ACC112 (cell line): Measurements from ENCODE around the gene COL11A1.
"Not testable (repeated sequence)": the region's sequence is repeated elsewhere in the genome, so short reads cannot be mapped to it uniquely, and the experiment has no call there.

Experiments used
- H2AFZ ChIP-seq: fragments of 200-600 bp; sonication (generic); one replicate; pipeline ENCODE4 v1.6.0; 2017; ENCODE audit warnings: antibody characterized with exemption, low read length; ENCODE audit not compliant: unreplicated experiment
- H3K27ac ChIP-seq: fragments of 200-600 bp; sonication (generic); 2 replicates; pipeline ENCODE4 v1.5.1; 2014; ENCODE audit warnings: low read depth, mild to moderate bottlenecking, antibody characterized with exemption, low read length, moderate library complexity
- H3K27me3 ChIP-seq: fragments of 200-600 bp; sonication (generic); 2 replicates; pipeline ENCODE4 v1.6.1; 2014; ENCODE audit warnings: mild to moderate bottlenecking, antibody characterized with exemption, low read length, moderate library complexity, mixed read lengths; ENCODE audit not compliant: insufficient read depth
- H3K36me3 ChIP-seq: fragments of 200-600 bp; sonication (generic); 2 replicates; pipeline ENCODE4 v1.6.1; 2016; ENCODE audit warnings: mild to moderate bottlenecking, antibody characterized with exemption, low read length, moderate library complexity, mixed read lengths; ENCODE audit not compliant: insufficient read depth
- H3K4me1 ChIP-seq: fragments of 200-600 bp; sonication (generic); one replicate; pipeline ENCODE4 v1.6.1; 2016; ENCODE audit warnings: low read length, mixed read lengths; ENCODE audit not compliant: insufficient read depth, unreplicated experiment, control insufficient read depth
- H3K4me3 ChIP-seq: fragments of 200-600 bp; sonication (generic); 2 replicates; pipeline ENCODE4 v1.5.1; 2014; ENCODE audit warnings: mild to moderate bottlenecking, low read depth, low read length
- H3K79me2 ChIP-seq: fragments of 200-600 bp; sonication (generic); one replicate; pipeline ENCODE4 v1.6.0; 2016; ENCODE audit warnings: low read length; ENCODE audit not compliant: control insufficient read depth, unreplicated experiment, insufficient read depth

COL11A1 gene

DNA sequence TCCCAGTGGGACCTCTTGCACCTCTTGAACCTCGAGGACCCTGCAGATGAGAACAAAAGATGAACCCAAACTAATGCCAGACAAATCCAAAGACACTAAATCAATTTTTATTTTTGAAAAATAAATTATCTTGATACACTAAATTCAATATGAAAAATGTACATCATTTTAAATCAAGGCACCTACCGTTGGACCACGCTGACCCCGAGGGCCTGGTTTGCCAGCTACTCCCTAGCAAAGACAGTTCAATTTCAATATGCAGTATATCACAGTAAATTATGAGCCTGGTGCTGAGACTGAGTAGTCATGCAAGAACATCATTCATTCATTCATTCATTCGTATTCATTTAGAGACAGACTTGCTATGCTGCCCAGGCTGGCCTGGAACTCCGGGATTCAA is 129.4 kb downstream of the COL11A1 start:
- Histone ChIP-seq H3K36me3 (no peaks in the 10 kb centered on the region), H3K79me2 (no peaks in the 10 kb centered on the region), H3K4me1 (no peaks in the 10 kb centered on the region), H3K27me3 (no peaks in the 10 kb centered on the region), H3K4me3 (no peak overlapping the region), H2AFZ (no peak overlapping the region), H3K27ac (no peak overlapping the region)

DNA sequence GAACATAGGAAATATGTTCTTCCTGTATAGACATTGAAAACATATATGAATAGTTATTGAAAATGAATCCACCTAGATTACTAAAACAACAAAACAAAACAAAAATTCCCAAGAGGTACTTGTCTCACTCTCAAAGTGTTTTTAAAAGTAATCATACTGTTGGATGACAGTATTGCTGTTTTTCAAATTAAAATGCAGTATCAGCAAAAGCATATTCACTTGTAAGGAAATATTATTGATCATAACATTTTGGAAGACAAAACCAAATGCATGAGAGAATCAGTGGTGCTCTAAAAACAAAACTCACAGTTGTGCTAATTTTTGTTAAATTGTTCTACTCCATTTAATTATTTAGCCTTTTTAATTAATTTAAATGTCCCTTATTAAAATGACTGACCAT is 131.0 kb downstream of the COL11A1 start:
- peak overlapping the region; percentile 23 for H2AFZ ChIP-seq
- H3K27me3 ChIP-seq: no peaks in the 10 kb centered on the region
- H3K4me3 ChIP-seq: no peak overlapping the region
- H3K79me2 ChIP-seq: no peaks in the 10 kb centered on the region
- no peaks in the 10 kb centered on the region for H3K4me1 ChIP-seq
- H3K36me3 ChIP-seq: no peaks in the 10 kb centered on the region
- no peak overlapping the region for H3K27ac ChIP-seq

DNA sequence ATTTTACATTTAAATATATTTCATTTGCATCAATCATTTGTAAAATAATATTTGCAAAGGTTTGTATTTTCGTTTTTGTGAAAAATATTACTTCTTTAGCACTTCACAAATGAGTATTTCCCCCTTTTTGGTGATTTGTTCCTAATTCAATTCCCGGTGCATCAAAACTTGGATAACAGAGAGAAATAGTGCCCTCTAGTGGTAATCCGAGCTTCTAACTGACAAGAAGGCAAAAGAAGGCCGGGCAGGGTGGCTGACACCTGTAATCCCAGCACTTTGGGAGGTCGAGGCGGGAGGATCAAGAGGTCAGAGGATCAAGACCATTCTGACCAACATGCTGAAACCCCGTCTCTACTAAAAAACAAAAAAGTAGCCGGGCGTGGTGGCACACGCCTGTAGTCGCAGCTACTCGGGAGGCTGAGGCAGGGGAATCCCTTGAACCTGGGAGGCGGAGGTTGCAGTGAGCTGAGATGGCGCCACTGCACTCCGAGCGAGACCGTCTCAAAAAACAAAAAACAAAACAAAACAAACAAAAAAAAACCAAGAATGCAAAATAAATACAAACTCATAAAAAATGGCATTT is 137.7 kb downstream of the COL11A1 start:
- H2AFZ ChIP-seq: no peak overlapping the region
- H3K4me1 ChIP-seq: no peaks in the 10 kb centered on the region
- no peaks in the 10 kb centered on the region for H3K27me3 ChIP-seq
- H3K27ac ChIP-seq: no peak overlapping the region
- no peaks in the 10 kb centered on the region for H3K79me2 ChIP-seq
- no peak overlapping the region for H3K4me3 ChIP-seq
- no peaks in the 10 kb centered on the region for H3K36me3 ChIP-seq

DNA sequence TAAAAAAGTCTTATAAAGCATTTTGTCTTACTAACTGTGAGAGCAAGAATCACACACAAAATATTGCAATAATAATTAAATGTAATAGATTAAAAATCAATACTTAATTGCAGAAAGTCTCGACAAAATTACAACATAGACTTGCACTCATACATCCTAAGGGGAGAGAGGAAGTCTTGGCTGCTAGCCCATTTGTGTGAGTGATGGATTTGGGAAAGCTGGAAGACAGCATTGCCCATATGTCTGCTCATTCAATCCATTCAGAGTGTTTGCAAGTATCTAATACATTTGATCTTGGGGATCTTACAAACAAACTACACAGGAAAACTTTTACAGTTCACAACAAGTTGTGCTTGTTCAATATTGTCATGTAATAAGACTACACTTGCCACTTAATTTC is 140.5 kb downstream of the COL11A1 start:
- H3K79me2 ChIP-seq: no peaks in the 10 kb centered on the region
- no peak overlapping the region for H3K4me3 ChIP-seq
- H2AFZ ChIP-seq: no peak overlapping the region
- no peaks in the 10 kb centered on the region for H3K36me3 ChIP-seq
- no peak overlapping the region for H3K27ac ChIP-seq
- H3K27me3 ChIP-seq: no peaks in the 10 kb centered on the region
- H3K4me1 ChIP-seq: no peaks in the 10 kb centered on the region

DNA sequence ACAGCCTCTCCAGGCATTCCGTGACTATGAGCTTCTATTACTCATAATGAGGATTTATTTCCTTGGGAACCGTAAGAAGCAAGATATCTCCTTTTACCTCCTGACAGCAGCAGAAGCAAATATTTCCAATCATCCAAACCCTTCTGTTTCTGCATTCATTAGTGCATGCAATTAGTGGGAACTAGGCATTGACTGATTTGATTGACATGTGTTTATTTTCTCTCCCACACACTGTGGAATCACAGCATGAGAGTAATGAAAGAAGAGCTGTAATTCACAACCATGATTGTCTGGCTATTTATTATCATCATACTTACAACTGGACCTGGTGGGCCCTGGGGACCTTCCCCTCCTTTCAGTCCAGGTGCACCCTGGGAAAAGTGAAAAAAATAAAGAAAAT is 146.8 kb downstream of the COL11A1 start:
- no peak overlapping the region for H3K4me3 ChIP-seq
- H3K36me3 ChIP-seq: no peaks in the 10 kb centered on the region

DNA sequence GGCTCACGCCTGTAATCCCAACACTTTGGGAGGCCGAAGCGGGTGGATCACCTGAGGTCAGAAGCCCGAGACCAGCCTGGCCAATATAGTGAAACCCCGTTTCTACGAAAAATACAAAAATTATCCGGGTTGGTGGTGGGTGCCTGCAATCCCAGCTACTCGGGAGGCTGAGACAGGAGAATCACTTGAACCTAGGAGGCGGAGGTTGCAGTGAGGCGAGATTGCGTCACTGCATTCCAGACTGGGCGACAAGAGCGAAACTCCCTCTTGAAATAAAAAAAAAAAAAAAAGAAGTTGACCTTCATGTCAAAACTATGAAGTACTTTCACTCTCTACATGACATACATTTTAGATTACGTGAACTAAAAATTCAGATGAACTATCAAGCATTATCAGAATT is 153.7 kb downstream of the COL11A1 start:
- H3K4me1 ChIP-seq: no peaks in the 10 kb centered on the region
- H3K79me2 ChIP-seq: no peaks in the 10 kb centered on the region
- no peak overlapping the region for H3K27ac ChIP-seq
- H2AFZ ChIP-seq: no peak overlapping the region
- H3K27me3 ChIP-seq: no peaks in the 10 kb centered on the region
- no peak overlapping the region for H3K4me3 ChIP-seq
- H3K36me3 ChIP-seq: no peaks in the 10 kb centered on the region

More for the DNA sequence above, 146.8 kb downstream of the COL11A1 start:
- Histone ChIP-seq H3K27ac (no peak overlapping the region), H3K4me1 (no peaks in the 10 kb centered on the region), H3K27me3 (no peaks in the 10 kb centered on the region), H3K79me2 (no peaks in the 10 kb centered on the region), H2AFZ (no peak overlapping the region)

DNA sequence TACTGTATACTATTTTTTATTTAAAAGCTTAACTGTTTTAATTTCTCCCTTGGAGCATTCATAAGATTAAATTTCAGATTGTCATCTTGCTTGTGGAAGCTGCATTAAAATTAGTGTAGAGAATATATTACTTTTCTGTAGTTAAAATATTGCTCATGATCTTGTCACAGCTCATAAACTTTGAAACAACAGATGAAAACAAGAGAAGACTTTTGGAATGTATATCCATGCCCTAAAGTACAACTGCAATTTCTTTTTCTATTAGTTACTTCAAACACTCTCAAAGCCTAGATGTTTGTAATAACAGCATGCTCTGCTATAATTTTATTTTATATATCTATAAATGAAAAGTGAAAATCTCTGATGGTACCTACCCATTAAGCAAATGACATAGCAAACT is 155.9 kb downstream of the COL11A1 start:
- Histone ChIP-seq H3K4me3 (no peak overlapping the region), H3K27ac (no peak overlapping the region), H3K79me2 (no peaks in the 10 kb centered on the region), H3K27me3 (no peaks in the 10 kb centered on the region), H2AFZ (no peak overlapping the region), H3K4me1 (no peaks in the 10 kb centered on the region), H3K36me3 (no peaks in the 10 kb centered on the region)

DNA sequence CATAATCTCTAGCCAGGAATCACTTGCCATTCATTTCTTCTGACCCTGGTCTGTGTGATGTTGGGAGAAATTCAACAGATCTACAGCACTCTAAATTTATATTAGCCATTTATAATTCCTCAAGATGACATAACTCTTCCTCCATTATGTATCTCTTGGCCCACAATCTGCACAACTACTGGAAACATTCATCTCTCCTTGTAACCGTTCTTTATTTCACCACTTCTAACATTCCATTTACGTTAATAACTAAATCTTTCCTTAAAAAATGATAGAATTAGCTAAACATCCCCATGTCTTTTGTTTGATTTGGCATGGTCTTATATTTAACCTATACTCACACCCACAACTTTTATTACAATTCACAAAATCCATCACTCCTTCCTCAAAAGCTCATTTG is 166.0 kb downstream of the COL11A1 start:
- Histone ChIP-seq H3K27me3 (no peaks in the 10 kb centered on the region), H3K27ac (peak overlapping the region; percentile 56), H3K36me3 (no peaks in the 10 kb centered on the region), H2AFZ (peak overlapping the region; percentile 36), H3K79me2 (no peaks in the 10 kb centered on the region), H3K4me1 (peaks cover 18% of the 10 kb centered on the region), H3K4me3 (no peak overlapping the region)

DNA sequence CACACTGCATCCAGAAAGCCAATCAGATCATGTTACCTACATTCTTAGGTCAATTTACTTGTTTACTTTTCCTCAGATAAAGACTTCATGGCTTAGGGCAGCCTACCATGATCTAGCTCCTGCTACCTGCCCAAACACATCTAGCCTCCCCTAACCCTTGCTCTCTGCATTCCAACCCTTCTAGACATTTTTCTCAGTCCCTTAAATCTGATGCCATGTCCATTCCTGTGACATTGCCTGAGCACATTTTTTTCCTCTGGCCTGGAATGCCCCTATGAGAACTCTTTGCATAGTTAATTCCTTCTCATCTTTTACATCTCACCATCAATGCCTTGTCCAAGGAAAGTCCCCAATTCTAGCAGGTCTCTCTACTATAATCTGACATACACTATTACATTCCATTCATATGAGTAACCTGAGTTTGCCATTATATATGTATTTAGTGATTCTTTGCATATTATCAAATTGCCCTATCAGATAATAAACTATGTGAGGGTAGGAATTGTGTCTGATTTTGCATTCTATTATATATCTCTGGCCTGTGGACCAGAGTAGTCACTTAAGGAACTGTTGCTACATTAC is 166.9 kb downstream of the COL11A1 start:
- no peaks in the 10 kb centered on the region for H3K27me3 ChIP-seq
- no peak overlapping the region for H3K4me3 ChIP-seq
- no peaks in the 10 kb centered on the region for H3K36me3 ChIP-seq
- H2AFZ ChIP-seq: no peak overlapping the region
- no peaks in the 10 kb centered on the region for H3K79me2 ChIP-seq
- peaks cover 18% of the 10 kb centered on the region for H3K4me1 ChIP-seq
- peak overlapping the region; percentile 56; the same call in 1 of the 2 replicates for H3K27ac ChIP-seq

DNA sequence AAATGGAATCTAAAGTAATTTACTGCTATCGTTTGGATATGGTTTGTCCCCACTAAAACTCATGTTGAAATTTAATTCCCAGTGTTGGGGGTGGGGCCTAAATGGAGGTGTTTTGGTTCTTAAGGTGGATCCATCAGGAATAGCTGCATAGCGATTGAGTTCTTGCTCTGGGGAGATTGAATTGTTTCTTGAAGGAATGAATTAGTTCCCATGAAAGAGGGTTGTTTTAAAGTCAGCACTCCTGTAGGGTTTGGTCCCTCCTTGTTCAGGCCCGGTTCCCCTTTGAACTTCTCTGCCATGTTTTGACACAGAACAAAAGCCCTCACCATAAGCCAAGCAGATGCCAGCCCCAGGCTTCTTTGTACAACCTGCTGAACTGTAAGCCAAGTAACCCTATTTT is 170.9 kb downstream of the COL11A1 start:
- Histone ChIP-seq H2AFZ (peak overlapping the region; percentile 11), H3K27me3 (no peaks in the 10 kb centered on the region), H3K27ac (no peak overlapping the region), H3K79me2 (no peaks in the 10 kb centered on the region), H3K4me1 (peaks cover 14% of the 10 kb centered on the region), H3K36me3 (no peaks in the 10 kb centered on the region), H3K4me3 (no peak overlapping the region)

DNA sequence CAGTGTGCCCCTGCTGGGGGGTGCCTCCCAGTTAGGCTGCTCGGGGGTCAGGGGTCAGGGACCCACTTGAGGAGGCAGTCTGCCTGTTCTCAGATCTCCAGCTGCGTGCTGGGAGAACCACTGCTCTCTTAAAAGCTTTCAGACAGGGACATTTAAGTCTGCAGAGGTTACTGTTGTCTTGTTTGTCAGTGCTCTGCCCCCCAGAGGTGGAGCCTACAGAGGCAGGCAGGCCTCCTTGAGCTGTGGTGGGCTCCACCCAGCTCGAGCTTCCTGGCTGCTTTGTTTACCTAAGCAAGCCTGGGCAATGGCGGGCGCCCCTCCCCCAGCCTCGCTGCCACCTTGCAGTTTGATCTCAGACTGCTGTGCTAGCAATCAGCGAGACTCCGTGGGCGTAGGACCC is 175.0 kb downstream of the COL11A1 start:
- H3K4me3 ChIP-seq, H3K4me1 ChIP-seq, H3K27ac ChIP-seq, H2AFZ ChIP-seq, H3K79me2 ChIP-seq, H3K36me3 ChIP-seq, H3K27me3 ChIP-seq: not testable (repeated sequence)
